ENCODE results near the gene ENOSF1.

- TF ChIP-seq POLR2A (IDR thresholded peaks at IDR 0.05; ENCODE audit: low read length) (no peak), GATA1 (IDR thresholded peaks at IDR 0.05; ENCODE audit: low read depth, low read length) (no peak)
These were observed 32.6 kb upstream of the ENOSF1 start for GRCh38 chr18:744832-745597.
